ENCODE data around the gene CFAP126. TPM values are rescaled to one million over a fixed set of nuclear protein-coding genes. Genes with fewer than 3 reads are reported as not detected.

The CFAP126 gene
- polyA plus RNA-seq, 1 donor from 2014 or later, result not detected

GRCh38 chr1:161357073-161357472 is 10.6 kb downstream of the CFAP126 start:
- no peaks in the 10 kb centered on the region for H4K20me1 ChIP-seq (ENCODE audit: insufficient read depth)
- no peak overlapping the region for H3K9ac ChIP-seq (ENCODE audit: low read length)
- no peaks in the 10 kb centered on the region for H3K9me3 ChIP-seq (ENCODE audit: low read length)
- TF ChIP-seq MXI1 (conservative IDR thresholded peaks at IDR 0.05; ENCODE audit: poor library complexity, severe bottlenecking), result no peak
- no peak for TF ChIP-seq RAD21 (conservative IDR thresholded peaks at IDR 0.05)
- no peak for TF ChIP-seq CTCF (IDR thresholded peaks at IDR 0.05; ENCODE audit: poor library complexity, severe bottlenecking)
- no peak for TF ChIP-seq EZH2 (IDR thresholded peaks at IDR 0.05; ENCODE audit: borderline replicate concordance, insufficient read depth, low read length, poor library complexity, severe bottlenecking)
- no peak for TF ChIP-seq SMC3 (conservative IDR thresholded peaks at IDR 0.05; ENCODE audit: poor library complexity)
- TF ChIP-seq POLR2AphosphoS5 (IDR thresholded peaks at IDR 0.05), result no peak
- TF ChIP-seq, protein P1, sequence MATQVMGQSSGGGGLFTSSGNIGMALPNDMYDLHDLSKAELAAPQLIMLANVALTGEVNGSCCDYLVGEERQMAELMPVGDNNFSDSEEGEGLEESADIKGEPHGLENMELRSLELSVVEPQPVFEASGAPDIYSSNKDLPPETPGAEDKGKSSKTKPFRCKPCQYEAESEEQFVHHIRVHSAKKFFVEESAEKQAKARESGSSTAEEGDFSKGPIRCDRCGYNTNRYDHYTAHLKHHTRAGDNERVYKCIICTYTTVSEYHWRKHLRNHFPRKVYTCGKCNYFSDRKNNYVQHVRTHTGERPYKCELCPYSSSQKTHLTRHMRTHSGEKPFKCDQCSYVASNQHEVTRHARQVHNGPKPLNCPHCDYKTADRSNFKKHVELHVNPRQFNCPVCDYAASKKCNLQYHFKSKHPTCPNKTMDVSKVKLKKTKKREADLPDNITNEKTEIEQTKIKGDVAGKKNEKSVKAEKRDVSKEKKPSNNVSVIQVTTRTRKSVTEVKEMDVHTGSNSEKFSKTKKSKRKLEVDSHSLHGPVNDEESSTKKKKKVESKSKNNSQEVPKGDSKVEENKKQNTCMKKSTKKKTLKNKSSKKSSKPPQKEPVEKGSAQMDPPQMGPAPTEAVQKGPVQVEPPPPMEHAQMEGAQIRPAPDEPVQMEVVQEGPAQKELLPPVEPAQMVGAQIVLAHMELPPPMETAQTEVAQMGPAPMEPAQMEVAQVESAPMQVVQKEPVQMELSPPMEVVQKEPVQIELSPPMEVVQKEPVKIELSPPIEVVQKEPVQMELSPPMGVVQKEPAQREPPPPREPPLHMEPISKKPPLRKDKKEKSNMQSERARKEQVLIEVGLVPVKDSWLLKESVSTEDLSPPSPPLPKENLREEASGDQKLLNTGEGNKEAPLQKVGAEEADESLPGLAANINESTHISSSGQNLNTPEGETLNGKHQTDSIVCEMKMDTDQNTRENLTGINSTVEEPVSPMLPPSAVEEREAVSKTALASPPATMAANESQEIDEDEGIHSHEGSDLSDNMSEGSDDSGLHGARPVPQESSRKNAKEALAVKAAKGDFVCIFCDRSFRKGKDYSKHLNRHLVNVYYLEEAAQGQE (IDR thresholded peaks at IDR 0.05; ENCODE audit: borderline replicate concordance), result no peak
- TF ChIP-seq EP300 (conservative IDR thresholded peaks at IDR 0.05; ENCODE audit: poor library complexity, severe bottlenecking), result no peak
- TF ChIP-seq TAF1 (IDR thresholded peaks at IDR 0.05; ENCODE audit: low read depth), result no peak
- H3K27ac ChIP-seq (ENCODE audit: low read length), result no peak overlapping the region
- no peak overlapping the region for H3K4me2 ChIP-seq (ENCODE audit: low read length)
- no peaks in the 10 kb centered on the region for H3K9me2 ChIP-seq (ENCODE audit: insufficient read depth, low read length)
- H3F3A ChIP-seq (ENCODE audit: insufficient read depth, low read length, poor library complexity, severe bottlenecking), result no peaks in the 10 kb centered on the region
- no peaks in the 10 kb centered on the region for H3K27me3 ChIP-seq (ENCODE audit: insufficient read depth, low read depth, low read length)
- H2AFZ ChIP-seq (ENCODE audit: low read depth, low read length), result no peak overlapping the region
- H3K36me3 ChIP-seq (ENCODE audit: insufficient read depth, low read length), result no peaks in the 10 kb centered on the region
- H3K79me2 ChIP-seq (replicated peaks; ENCODE audit: insufficient read depth, low read length), result no peaks in the 10 kb centered on the region
- no peak overlapping the region for H3K4me3 ChIP-seq (ENCODE audit: low read length)

GRCh38 chr1:161351482-161351881 is 16.2 kb downstream of the CFAP126 start:
- Histone ChIP-seq H3K4me2 (ENCODE audit: low read length) (no peak overlapping the region), H3K79me2 (replicated peaks; ENCODE audit: insufficient read depth, low read length) (no peaks in the 10 kb centered on the region), H3F3A (ENCODE audit: insufficient read depth, low read length, poor library complexity, severe bottlenecking) (no peaks in the 10 kb centered on the region), H3K27ac (ENCODE audit: low read length) (no peak overlapping the region), H3K9me2 (ENCODE audit: insufficient read depth, low read length) (no peaks in the 10 kb centered on the region), H3K9ac (ENCODE audit: low read length) (no peak overlapping the region), H2AFZ (ENCODE audit: low read depth, low read length) (no peak overlapping the region), H3K9me3 (ENCODE audit: low read length) (no peaks in the 10 kb centered on the region), H3K36me3 (ENCODE audit: insufficient read depth, low read length) (no peaks in the 10 kb centered on the region), H3K4me3 (ENCODE audit: low read length) (no peak overlapping the region), H3K27me3 (ENCODE audit: insufficient read depth, low read depth, low read length) (no peaks in the 10 kb centered on the region), H4K20me1 (ENCODE audit: insufficient read depth) (no peaks in the 10 kb centered on the region)
- TF ChIP-seq POLR2AphosphoS5 (IDR thresholded peaks at IDR 0.05) (no peak), SMC3 (conservative IDR thresholded peaks at IDR 0.05; ENCODE audit: poor library complexity) (no peak), EZH2 (IDR thresholded peaks at IDR 0.05; ENCODE audit: borderline replicate concordance, insufficient read depth, low read length, poor library complexity, severe bottlenecking) (no peak), RAD21 (conservative IDR thresholded peaks at IDR 0.05) (no peak), EP300 (conservative IDR thresholded peaks at IDR 0.05; ENCODE audit: poor library complexity, severe bottlenecking) (no peak), TAF1 (IDR thresholded peaks at IDR 0.05; ENCODE audit: low read depth) (no peak), CTCF (IDR thresholded peaks at IDR 0.05; ENCODE audit: poor library complexity, severe bottlenecking) (no peak), MXI1 (conservative IDR thresholded peaks at IDR 0.05; ENCODE audit: poor library complexity, severe bottlenecking) (no peak)
- TF ChIP-seq, protein P1 (IDR thresholded peaks at IDR 0.05; ENCODE audit: borderline replicate concordance), result no peak
